NK-92 (cell line): Measurements from ENCODE around the gene KRT16.
"Not testable (repeated sequence)": the region's sequence is repeated elsewhere in the genome, so short reads cannot be mapped to it uniquely, and the experiment has no call there.

Source experiments
- DNase-seq: peaks from one replicate; lab custom pipeline; 2025; ENCODE audit not compliant: unreplicated experiment; lab: John Stamatoyannopoulos, UW

The KRT16 gene

GRCh38 chr17:41612376-41613160 lies at the start of gene KRT16:
TSS of gene KRT16 (minus strand) at chr17:41612767. CDS start at chr17:41612688, 79 bp downstream.
- DNase-seq: not testable (repeated sequence)

- no peak for DNase-seq
These were observed 47.7 kb upstream of the KRT16 start for GRCh38 chr17:41660221-41660711.

- DNase-seq: no peak
These were observed 47.1 kb upstream of the KRT16 start for GRCh38 chr17:41659427-41660212.

GRCh38 chr17:41658846-41659245 lies 46.3 kb upstream of the KRT16 start:
- DNase-seq: no peak

- DNase-seq: no peak
These were observed 45.4 kb upstream of the KRT16 start for GRCh38 chr17:41657936-41658335.

GRCh38 chr17:41657176-41657754 lies 44.7 kb upstream of the KRT16 start:
- no peak for DNase-seq

GRCh38 chr17:41656249-41657023 lies 43.9 kb upstream of the KRT16 start:
- DNase-seq: no peak

- no peak for DNase-seq
These were observed 43.1 kb upstream of the KRT16 start for GRCh38 chr17:41655611-41656111.

- DNase-seq: no peak
These were observed 42.4 kb upstream of the KRT16 start for GRCh38 chr17:41654678-41655607.

GRCh38 chr17:41653892-41654677 lies 41.5 kb upstream of the KRT16 start:
- DNase-seq: no peak

- no peak for DNase-seq
These were observed 40.9 kb upstream of the KRT16 start for GRCh38 chr17:41653421-41653820.

- DNase-seq: no peak
These were observed 39.9 kb upstream of the KRT16 start for GRCh38 chr17:41652461-41652970.

- DNase-seq: no peak
These were observed 39.3 kb upstream of the KRT16 start for GRCh38 chr17:41651625-41652460.

- no peak for DNase-seq
These were observed 38.4 kb upstream of the KRT16 start for GRCh38 chr17:41650794-41651624.

GRCh38 chr17:41649923-41650519 lies 37.5 kb upstream of the KRT16 start:
- DNase-seq: no peak

GRCh38 chr17:41648411-41649195 lies 36.0 kb upstream of the KRT16 start:
- DNase-seq: no peak
